Smooth muscle cell (in vitro differentiated cells): ENCODE data around the gene CNNM2. TPM values are rescaled to one million over a fixed set of nuclear protein-coding genes. Genes with fewer than 3 reads are reported as not detected.

Experiments used
- DNase-seq: peaks from one replicate; lab custom pipeline; 2025; ENCODE audit not compliant: unreplicated experiment; lab: John Stamatoyannopoulos, UW
- H2AFZ ChIP-seq: fragments of 200-600 bp; sonication (generic); 2 replicates; pipeline ENCODE4 v1.6.0; 2016; ENCODE audit warnings: antibody characterized with exemption, low read depth, mild to moderate bottlenecking
- H3F3A ChIP-seq: fragments of 200-600 bp; sonication (generic); 2 replicates; pipeline ENCODE4 v1.6.0; 2017; ENCODE audit warnings: antibody characterized with exemption, low read depth
- H3K27ac ChIP-seq: fragments of 200-600 bp; sonication (generic); 2 replicates; pipeline ENCODE4 v1.5.1; 2016; ENCODE audit warnings: low read depth, mild to moderate bottlenecking
- H3K27me3 ChIP-seq: fragments of 200-600 bp; sonication (generic); 2 replicates; pipeline ENCODE4 v1.6.1; 2016; ENCODE audit warnings: low read depth, mild to moderate bottlenecking
- H3K36me3 ChIP-seq: fragments of 200-600 bp; sonication (generic); 2 replicates; pipeline ENCODE4 v1.5.1; 2016; ENCODE audit warnings: low read depth
- H3K4me1 ChIP-seq: fragments of 200-600 bp; sonication (generic); 2 replicates; pipeline ENCODE4 v1.5.1; 2016; ENCODE audit warnings: low read depth
- H3K4me2 ChIP-seq: fragments of 200-600 bp; sonication (generic); 2 replicates; pipeline ENCODE4 v1.6.0; 2016; ENCODE audit warnings: mild to moderate bottlenecking
- H3K4me3 ChIP-seq: fragments of 200-600 bp; sonication (generic); 2 replicates; pipeline ENCODE4 v1.5.1; 2016; ENCODE audit warnings: mild to moderate bottlenecking
- H3K79me2 ChIP-seq: fragments of 200-600 bp; sonication (generic); 2 replicates; pipeline ENCODE4 v1.6.0; 2016; ENCODE audit warnings: low read depth, mild to moderate bottlenecking
- H3K9ac ChIP-seq: fragments of 200-600 bp; sonication (generic); 2 replicates; pipeline ENCODE4 v1.6.0; 2016; ENCODE audit warnings: low read depth
- H3K9me3 ChIP-seq: fragments of 200-600 bp; sonication (generic); replicated peaks from 2 replicates; pipeline ENCODE4 v1.5.1; 2016; ENCODE audit warnings: low read depth
- H4K20me1 ChIP-seq: fragments of 200-600 bp; sonication (generic); 2 replicates; pipeline ENCODE4 v1.6.0; 2016; ENCODE audit warnings: low read depth
- WGBS: methylation state at CpG from one replicate; pipeline ENCODE4 v1.1.7; 2016; ENCODE audit warnings: low lambda C conversion rate; 5-methylcytosine and 5-hydroxymethylcytosine counted together
- polyA plus RNA-seq: library from polyadenylated mRNA; unstranded; fragments of >200 nt; fragmentation: Nextera tagmentation; extraction: Ambion mirVana; gene quantifications from 2 replicates; pipeline ENCODE4 v1.2.1, GENCODE V29; 2016
- total RNA-seq: library from RNA; depleted of rRNA; stranded (reverse); fragments of >200 nt; gene quantifications from 2 replicates; pipeline ENCODE4 v1.2.3, GENCODE V29; 2014
- TF ChIP-seq, protein P1 (sequence below): fragments of 200-600 bp; sonication (generic); IDR thresholded peaks from 2 replicates; pipeline ENCODE4 v1.5.1; 2017; ENCODE audit warnings: borderline replicate concordance, mild to moderate bottlenecking, antibody characterized with exemption; ENCODE audit not compliant: insufficient read depth, poor library complexity, severe bottlenecking

The CNNM2 gene
- total and polyA plus RNA-seq, 2 experiments from 2014 or later: 5.5 to 8.4 TPM

DNA sequence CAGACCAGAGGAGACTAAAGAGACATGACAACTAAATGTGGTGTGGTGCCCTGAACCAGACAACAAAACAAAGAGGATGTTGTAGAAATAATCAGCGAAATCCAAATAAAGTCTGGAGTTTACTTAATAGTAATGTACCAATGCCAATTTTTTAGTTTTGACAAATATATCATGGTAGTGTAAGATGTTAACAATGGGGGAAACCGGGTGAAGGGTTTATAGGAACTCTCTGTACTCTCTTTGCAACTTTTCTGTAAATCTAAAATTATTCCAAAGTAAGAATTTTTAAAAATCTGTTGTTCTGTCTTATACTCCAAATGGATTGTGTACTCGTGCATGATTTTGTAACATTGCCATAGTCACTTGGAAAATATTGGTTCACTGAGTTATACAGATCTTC is 129.3 kb downstream of the CNNM2 start:
- Histone ChIP-seq H3K9ac (no peak overlapping the region), H3K79me2 (no peaks in the 10 kb centered on the region), H3K27ac (no peak overlapping the region), H2AFZ (no peak overlapping the region), H3K4me3 (no peak overlapping the region), H3F3A (peaks cover 8% of the 10 kb centered on the region), H4K20me1 (no peaks in the 10 kb centered on the region), H3K4me1 (peaks cover 17% of the 10 kb centered on the region), H3K36me3 (no peaks in the 10 kb centered on the region), H3K4me2 (no peak overlapping the region), H3K27me3 (no peaks in the 10 kb centered on the region), H3K9me3 (no peaks in the 10 kb centered on the region)
- WGBS: 96% methylated on average over 3 of the region's 3 CpGs
- TF ChIP-seq, protein P1, sequence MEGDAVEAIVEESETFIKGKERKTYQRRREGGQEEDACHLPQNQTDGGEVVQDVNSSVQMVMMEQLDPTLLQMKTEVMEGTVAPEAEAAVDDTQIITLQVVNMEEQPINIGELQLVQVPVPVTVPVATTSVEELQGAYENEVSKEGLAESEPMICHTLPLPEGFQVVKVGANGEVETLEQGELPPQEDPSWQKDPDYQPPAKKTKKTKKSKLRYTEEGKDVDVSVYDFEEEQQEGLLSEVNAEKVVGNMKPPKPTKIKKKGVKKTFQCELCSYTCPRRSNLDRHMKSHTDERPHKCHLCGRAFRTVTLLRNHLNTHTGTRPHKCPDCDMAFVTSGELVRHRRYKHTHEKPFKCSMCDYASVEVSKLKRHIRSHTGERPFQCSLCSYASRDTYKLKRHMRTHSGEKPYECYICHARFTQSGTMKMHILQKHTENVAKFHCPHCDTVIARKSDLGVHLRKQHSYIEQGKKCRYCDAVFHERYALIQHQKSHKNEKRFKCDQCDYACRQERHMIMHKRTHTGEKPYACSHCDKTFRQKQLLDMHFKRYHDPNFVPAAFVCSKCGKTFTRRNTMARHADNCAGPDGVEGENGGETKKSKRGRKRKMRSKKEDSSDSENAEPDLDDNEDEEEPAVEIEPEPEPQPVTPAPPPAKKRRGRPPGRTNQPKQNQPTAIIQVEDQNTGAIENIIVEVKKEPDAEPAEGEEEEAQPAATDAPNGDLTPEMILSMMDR: no peak
- no peak for DNase-seq

DNA sequence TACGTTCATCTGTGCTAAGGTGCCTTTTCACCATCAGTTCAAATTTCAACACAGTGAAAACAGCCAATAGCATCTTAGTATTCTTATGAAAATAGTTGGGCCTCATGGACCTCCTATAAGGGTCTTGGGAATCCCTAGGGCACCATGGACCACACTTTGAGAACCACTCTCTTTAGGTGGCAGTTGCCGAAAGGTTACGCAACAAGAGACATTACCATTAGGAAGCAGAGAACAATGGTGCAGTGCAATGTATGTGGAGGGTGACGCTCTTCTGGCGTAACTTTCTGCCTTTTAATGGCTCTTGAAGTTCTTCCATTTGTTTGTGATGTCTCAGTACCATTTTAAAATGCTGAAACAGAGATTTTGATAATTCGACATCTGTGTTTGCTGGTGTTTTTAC is 131.1 kb downstream of the CNNM2 start:
- Histone ChIP-seq H3K27ac (no peak overlapping the region), H3F3A (peaks cover 8% of the 10 kb centered on the region), H3K9ac (no peak overlapping the region), H3K4me3 (no peak overlapping the region), H3K79me2 (no peaks in the 10 kb centered on the region), H3K9me3 (no peaks in the 10 kb centered on the region), H3K27me3 (no peaks in the 10 kb centered on the region), H3K36me3 (no peaks in the 10 kb centered on the region), H2AFZ (no peak overlapping the region), H3K4me2 (no peak overlapping the region), H4K20me1 (no peaks in the 10 kb centered on the region), H3K4me1 (peaks cover 15% of the 10 kb centered on the region)
- WGBS: 94% methylated on average over 6 of the region's 6 CpGs
- TF ChIP-seq, protein P1: no peak
- no peak for DNase-seq

DNA sequence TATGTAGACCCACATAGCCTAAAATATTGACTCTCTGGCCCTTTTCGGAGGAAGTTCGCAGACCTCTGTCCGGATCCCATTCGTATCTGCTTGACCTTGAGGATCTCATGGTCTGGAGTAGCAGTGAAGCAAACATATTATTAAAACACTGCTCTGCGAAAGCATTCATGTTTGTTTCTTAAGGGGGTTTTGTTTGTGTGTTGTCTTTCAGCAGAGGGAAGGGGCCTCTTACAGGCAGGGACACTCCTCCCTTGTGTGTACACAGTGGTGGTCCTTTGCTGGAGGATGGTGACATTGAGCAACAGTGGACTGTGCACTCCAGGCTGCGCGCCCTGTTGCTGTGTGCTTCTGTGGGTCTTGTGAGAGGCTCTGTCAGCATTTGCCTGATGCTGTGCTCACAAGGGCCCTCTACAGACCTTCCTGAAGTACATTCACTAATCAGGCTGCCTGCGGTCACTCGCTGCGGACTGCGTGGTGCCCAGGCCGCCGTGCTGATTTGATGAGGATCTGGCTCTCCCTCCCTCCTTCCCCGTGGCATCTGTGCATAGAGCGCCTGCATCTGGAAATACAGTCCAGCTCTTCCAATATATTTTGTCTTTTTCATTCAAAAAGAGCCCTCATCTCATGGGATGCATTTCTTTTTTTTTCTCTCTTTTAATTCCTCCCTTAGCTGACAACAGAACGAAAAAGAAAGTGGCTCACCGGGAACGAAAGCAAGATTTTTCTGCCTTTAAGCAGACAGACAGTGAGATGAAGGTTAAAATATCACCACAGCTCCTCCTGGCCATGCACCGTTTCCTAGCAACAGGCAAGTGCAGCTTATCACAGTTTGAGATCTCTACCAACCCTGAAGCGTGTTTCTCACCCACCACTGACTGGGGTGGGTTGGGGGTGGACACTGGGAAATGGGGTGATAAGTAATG is 135.8 kb downstream of the CNNM2 start:
- peaks cover 8% of the 10 kb centered on the region for H3F3A ChIP-seq
- no peaks in the 10 kb centered on the region for H4K20me1 ChIP-seq
- H3K79me2 ChIP-seq: no peaks in the 10 kb centered on the region
- H3K9ac ChIP-seq: no peak overlapping the region
- DNase-seq: no peak
- H2AFZ ChIP-seq: no peak overlapping the region
- H3K4me2 ChIP-seq: peak overlapping the region; percentile 68
- TF ChIP-seq, protein P1: peak; percentile 12
- WGBS: 50% methylated on average over 20 of the region's 20 CpGs
- H3K36me3 ChIP-seq: no peaks in the 10 kb centered on the region
- no peaks in the 10 kb centered on the region for H3K4me1 ChIP-seq
- no peaks in the 10 kb centered on the region for H3K9me3 ChIP-seq
- no peak overlapping the region for H3K27ac ChIP-seq
- H3K4me3 ChIP-seq: peak overlapping the region; percentile 38
- no peaks in the 10 kb centered on the region for H3K27me3 ChIP-seq
